WTC11 (cell line): Measurements from ENCODE around the gene INHA. TPM values are rescaled to one million over a fixed set of nuclear protein-coding genes. Genes with fewer than 3 reads are reported as not detected.
A peak's percentile ranks its signal among the peaks of the same experiment; 100 is the strongest.

Experiments used
- ATAC-seq: fragments of 200-7000 bp; cut with Tn5 transposase; 2 replicates; pipeline ENCODE4 v1.10.0; 2021; ENCODE audit warnings: mild to moderate bottlenecking, moderate library complexity
- CTCF ChIA-PET: fragments of 300-600 bp; sonication (Branson Sonifier 250); formaldehyde crosslinking; loops from one replicate; lab custom pipeline; 2021; ENCODE audit warnings: antibody characterized with exemption; lab: Charles Lee
- POLR2A ChIA-PET: fragments of 350-600 bp; sonication (Branson Sonifier 250); formaldehyde crosslinking; loops from one replicate; lab custom pipeline; 2021; ENCODE audit warnings: antibody characterized with exemption; lab: Charles Lee
- DNase-seq: peaks from one replicate; pipeline ENCODE4 v3.0.0; 2021; ENCODE audit warnings: low spot score
- H3K27ac Mint-ChIP-seq: 2 replicates; pipeline ENCODE4 v1.8.0; 2021; ENCODE audit warnings: mixed read lengths
- H3K27me3 Mint-ChIP-seq: 2 replicates; pipeline ENCODE4 v1.8.0; 2021; ENCODE audit warnings: low read depth, mild to moderate bottlenecking, moderate library complexity, mixed read lengths
- H3K36me3 Mint-ChIP-seq: 2 replicates; pipeline ENCODE4 v1.8.0; 2021; ENCODE audit warnings: mixed read lengths
- H3K4me1 Mint-ChIP-seq: 2 replicates; pipeline ENCODE4 v1.8.0; 2022; ENCODE audit warnings: mixed read lengths
- H3K4me3 Mint-ChIP-seq: 2 replicates; pipeline ENCODE4 v1.8.0; 2021; ENCODE audit warnings: mild to moderate bottlenecking, moderate library complexity, mixed read lengths
- H3K9me3 Mint-ChIP-seq: 2 replicates; pipeline ENCODE4 v1.8.0; 2021; ENCODE audit warnings: mixed read lengths
- FOXP1 ChIP-seq: sonication (generic); formaldehyde crosslinking; IDR thresholded peaks from 2 replicates; pipeline ENCODE4 v1.8.0; 2022; ENCODE audit warnings: missing genetic modification reagents, mild to moderate bottlenecking, moderate library complexity, borderline replicate concordance
- GABPB1 ChIP-seq: sonication (generic); formaldehyde crosslinking; IDR thresholded peaks from 2 replicates; pipeline ENCODE4 v1.8.1; 2023; ENCODE audit warnings: mild to moderate bottlenecking, missing genetic modification reagents
- MXD4 ChIP-seq: fragments of 250-450 bp; sonication (Bioruptor Pico); IDR thresholded peaks from 2 replicates; pipeline ENCODE4 v1.8.0; 2021; ENCODE audit warnings: mild to moderate bottlenecking, moderate library complexity, borderline replicate concordance
- OVOL2 ChIP-seq: fragments of 250-450 bp; sonication (Bioruptor Pico); IDR thresholded peaks from 2 replicates; pipeline ENCODE4 v1.9.0; 2021; ENCODE audit warnings: mild to moderate bottlenecking, borderline replicate concordance
- RORB ChIP-seq: fragments of 250-450 bp; sonication (Bioruptor Pico); IDR thresholded peaks from 2 replicates; pipeline ENCODE4 v1.9.0; 2021; ENCODE audit warnings: mild to moderate bottlenecking
- SP1 ChIP-seq: sonication (generic); formaldehyde crosslinking; conservative IDR thresholded peaks from 2 replicates; pipeline ENCODE4 v1.8.1; 2022; ENCODE audit warnings: missing genetic modification reagents
- ZNF138 ChIP-seq: sonication (generic); formaldehyde crosslinking; conservative IDR thresholded peaks from 2 replicates; pipeline ENCODE4 v1.8.1; 2022; ENCODE audit warnings: mild to moderate bottlenecking, moderate library complexity, missing genetic modification reagents
- ZNF219 ChIP-seq: sonication (generic); formaldehyde crosslinking; IDR thresholded peaks from 2 replicates; pipeline ENCODE4 v1.8.0; 2023; ENCODE audit warnings: missing genetic modification reagents, mild to moderate bottlenecking, borderline replicate concordance
- ZNF532 ChIP-seq: fragments of 250-450 bp; sonication (Bioruptor Pico); IDR thresholded peaks from 2 replicates; pipeline ENCODE4 v1.9.0; 2021; ENCODE audit warnings: mild to moderate bottlenecking, borderline replicate concordance
- total RNA-seq: library from RNA; stranded (reverse); gene quantifications from 3 replicates; pipeline ENCODE4 v1.2.3, GENCODE V29; 2021
- TF ChIP-seq, protein P1 (sequence below): sonication (generic); formaldehyde crosslinking; IDR thresholded peaks from 2 replicates; pipeline ENCODE4 v1.8.1; 2023; ENCODE audit warnings: mild to moderate bottlenecking, moderate library complexity, missing genetic modification reagents
- TF ChIP-seq, protein P2 (sequence below): fragments of 200-600 bp; IDR thresholded peaks from 2 replicates; pipeline ENCODE4 v1.8.0; 2022; ENCODE audit warnings: antibody characterized with exemption
- TF ChIP-seq, protein P3 (sequence below): sonication (generic); formaldehyde crosslinking; IDR thresholded peaks from 2 replicates; pipeline ENCODE4 v1.8.1; 2023; ENCODE audit warnings: mild to moderate bottlenecking, missing genetic modification reagents, moderate library complexity
- TF ChIP-seq, protein P4 (sequence below): fragments of 250-450 bp; sonication (Bioruptor Pico); IDR thresholded peaks from 2 replicates; pipeline ENCODE4 v1.9.0; 2021; ENCODE audit warnings: mild to moderate bottlenecking
- TF ChIP-seq, protein P5 (sequence below): fragments of 250-450 bp; sonication (Bioruptor Pico); IDR thresholded peaks from 2 replicates; pipeline ENCODE4 v1.9.0; 2021; ENCODE audit warnings: mild to moderate bottlenecking
- TF ChIP-seq, protein P6 (sequence below): sonication (generic); formaldehyde crosslinking; IDR thresholded peaks from 2 replicates; pipeline ENCODE4 v1.8.0; 2023; ENCODE audit warnings: missing genetic modification reagents, mild to moderate bottlenecking, borderline replicate concordance

The INHA gene
- total RNA-seq, 1 experiment from 2014 or later = 1.4 TPM

DNA sequence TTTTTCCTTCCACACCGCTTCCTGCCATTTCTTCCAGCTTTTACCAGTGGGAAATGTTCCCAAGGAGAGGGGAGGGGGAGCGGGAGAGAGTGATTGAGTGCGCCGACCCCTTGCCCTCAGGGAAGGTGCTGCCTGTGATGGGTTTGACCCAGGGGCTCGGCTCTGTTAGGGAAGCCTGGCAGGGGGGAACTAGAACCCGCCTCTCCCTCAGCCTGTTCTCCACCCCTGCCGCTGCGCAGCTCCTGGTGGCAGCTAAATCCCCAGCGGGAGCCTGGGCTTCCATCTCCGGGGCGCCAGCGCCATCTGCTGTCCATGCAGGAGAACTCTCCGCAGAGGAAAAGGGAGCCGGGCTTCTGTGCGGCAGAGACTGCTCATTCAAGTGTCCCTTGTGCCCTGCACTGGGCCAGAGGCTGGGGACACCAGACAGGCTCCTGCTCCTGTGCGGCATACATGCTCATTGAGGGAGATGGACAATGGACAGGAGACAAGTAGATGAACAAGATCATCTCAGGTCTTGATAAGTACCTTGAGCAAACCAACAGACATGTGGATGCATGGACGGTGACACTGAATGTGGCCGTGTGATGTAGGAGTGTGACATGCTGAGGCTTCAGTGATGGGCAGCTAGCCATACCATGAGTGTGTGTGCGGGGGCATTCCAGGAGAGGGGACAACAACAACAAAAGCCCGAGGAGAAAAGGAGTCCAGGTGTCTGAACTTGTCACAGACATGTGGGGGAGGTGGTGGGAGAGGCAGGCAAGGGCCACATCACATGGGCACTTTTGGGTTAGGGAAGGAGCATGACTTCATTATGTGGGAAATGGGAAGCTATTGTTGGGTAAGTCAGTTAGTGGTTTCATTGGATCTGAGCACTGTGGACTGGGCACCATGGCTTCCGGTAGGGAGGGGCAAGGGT, 41.8 kb upstream of the INHA start (continued):
- TF ChIP-seq, protein P1, sequence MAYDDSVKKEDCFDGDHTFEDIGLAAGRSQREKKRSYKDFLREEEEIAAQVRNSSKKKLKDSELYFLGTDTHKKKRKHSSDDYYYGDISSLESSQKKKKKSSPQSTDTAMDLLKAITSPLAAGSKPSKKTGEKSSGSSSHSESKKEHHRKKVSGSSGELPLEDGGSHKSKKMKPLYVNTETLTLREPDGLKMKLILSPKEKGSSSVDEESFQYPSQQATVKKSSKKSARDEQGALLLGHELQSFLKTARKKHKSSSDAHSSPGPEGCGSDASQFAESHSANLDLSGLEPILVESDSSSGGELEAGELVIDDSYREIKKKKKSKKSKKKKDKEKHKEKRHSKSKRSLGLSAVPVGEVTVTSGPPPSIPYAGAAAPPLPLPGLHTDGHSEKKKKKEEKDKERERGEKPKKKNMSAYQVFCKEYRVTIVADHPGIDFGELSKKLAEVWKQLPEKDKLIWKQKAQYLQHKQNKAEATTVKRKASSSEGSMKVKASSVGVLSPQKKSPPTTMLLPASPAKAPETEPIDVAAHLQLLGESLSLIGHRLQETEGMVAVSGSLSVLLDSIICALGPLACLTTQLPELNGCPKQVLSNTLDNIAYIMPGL = peak; percentile 38; the same call in 1 of the 2 replicates
- TF ChIP-seq ZNF138 = 0 out of 2 replicates have a peak, but pooled peaks have one; percentile 61
- TF ChIP-seq FOXP1 (CRISPR knock-in tag) = no peak
- TF ChIP-seq GABPB1 (CRISPR knock-in tag) = peak; percentile 49; the same call in 1 of the 2 replicates

DNA sequence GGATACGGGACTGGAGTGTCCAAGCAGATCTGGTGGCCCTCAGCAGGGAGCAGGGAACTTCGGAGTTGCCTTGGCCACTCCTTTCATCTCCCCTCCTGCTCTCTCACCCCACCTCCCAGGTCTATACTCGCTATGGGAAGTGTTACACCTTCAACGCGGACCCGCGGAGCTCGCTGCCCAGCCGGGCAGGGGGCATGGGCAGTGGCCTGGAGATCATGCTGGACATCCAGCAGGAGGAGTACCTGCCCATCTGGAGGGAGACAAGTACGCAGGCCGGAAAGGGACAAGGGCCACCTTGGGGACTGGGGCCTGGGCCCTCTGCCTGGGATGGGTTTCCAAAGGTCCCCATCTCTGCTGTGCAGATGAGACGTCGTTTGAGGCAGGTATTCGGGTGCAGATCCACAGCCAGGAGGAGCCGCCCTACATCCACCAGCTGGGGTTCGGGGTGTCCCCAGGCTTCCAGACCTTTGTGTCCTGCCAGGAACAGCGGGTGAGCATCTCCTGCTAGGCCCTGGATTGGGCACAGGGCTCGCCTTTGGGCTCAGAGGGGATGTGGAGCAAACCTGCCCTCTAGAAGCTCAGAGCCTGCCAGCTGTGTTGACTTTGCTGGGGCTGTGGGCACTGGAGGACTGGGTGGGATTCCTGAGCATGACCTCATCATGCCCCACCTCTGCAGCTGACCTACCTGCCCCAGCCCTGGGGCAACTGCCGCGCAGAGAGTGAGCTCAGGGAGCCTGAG, 40.3 kb upstream of the INHA start:
- no peak overlapping the region for H3K4me3 Mint-ChIP-seq
- no peaks in the 10 kb centered on the region for H3K36me3 Mint-ChIP-seq
- H3K27ac Mint-ChIP-seq = no peak overlapping the region
- ChIA-PET CTCF (interaction anchor here (1.1 to 41.3 kb wide), 9 partner anchors 8 to 128 kb away, joined by 3 to 2316 read pairs (median 104); partner anchors contain the start of genes ASIC4 and GMPPA), POLR2A (interaction anchor here (0.6 kb wide), 1 partner anchor 94 kb away, joined by 3 read pairs; no protein-coding TSS in a partner anchor)
- ATAC-seq (no peak), DNase-seq (no peak)
- peaks cover 43% of the 10 kb centered on the region for H3K27me3 Mint-ChIP-seq
- peaks cover 18% of the 10 kb centered on the region for H3K4me1 Mint-ChIP-seq
- TF ChIP-seq ZNF219 (CRISPR knock-in tag) (no peak), OVOL2 (CRISPR knock-in tag) (no peak), ZNF532 (CRISPR knock-in tag) (no peak), SP1 (CRISPR knock-in tag) (no peak), MXD4 (no peak), RORB (CRISPR knock-in tag) (no peak)
- TF ChIP-seq, protein P2, sequence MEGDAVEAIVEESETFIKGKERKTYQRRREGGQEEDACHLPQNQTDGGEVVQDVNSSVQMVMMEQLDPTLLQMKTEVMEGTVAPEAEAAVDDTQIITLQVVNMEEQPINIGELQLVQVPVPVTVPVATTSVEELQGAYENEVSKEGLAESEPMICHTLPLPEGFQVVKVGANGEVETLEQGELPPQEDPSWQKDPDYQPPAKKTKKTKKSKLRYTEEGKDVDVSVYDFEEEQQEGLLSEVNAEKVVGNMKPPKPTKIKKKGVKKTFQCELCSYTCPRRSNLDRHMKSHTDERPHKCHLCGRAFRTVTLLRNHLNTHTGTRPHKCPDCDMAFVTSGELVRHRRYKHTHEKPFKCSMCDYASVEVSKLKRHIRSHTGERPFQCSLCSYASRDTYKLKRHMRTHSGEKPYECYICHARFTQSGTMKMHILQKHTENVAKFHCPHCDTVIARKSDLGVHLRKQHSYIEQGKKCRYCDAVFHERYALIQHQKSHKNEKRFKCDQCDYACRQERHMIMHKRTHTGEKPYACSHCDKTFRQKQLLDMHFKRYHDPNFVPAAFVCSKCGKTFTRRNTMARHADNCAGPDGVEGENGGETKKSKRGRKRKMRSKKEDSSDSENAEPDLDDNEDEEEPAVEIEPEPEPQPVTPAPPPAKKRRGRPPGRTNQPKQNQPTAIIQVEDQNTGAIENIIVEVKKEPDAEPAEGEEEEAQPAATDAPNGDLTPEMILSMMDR = no peak
- TF ChIP-seq, protein P3, sequence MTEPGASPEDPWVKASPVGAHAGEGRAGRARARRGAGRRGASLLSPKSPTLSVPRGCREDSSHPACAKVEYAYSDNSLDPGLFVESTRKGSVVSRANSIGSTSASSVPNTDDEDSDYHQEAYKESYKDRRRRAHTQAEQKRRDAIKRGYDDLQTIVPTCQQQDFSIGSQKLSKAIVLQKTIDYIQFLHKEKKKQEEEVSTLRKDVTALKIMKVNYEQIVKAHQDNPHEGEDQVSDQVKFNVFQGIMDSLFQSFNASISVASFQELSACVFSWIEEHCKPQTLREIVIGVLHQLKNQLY (CRISPR knock-in tag) = no peak
- TF ChIP-seq, protein P4, sequence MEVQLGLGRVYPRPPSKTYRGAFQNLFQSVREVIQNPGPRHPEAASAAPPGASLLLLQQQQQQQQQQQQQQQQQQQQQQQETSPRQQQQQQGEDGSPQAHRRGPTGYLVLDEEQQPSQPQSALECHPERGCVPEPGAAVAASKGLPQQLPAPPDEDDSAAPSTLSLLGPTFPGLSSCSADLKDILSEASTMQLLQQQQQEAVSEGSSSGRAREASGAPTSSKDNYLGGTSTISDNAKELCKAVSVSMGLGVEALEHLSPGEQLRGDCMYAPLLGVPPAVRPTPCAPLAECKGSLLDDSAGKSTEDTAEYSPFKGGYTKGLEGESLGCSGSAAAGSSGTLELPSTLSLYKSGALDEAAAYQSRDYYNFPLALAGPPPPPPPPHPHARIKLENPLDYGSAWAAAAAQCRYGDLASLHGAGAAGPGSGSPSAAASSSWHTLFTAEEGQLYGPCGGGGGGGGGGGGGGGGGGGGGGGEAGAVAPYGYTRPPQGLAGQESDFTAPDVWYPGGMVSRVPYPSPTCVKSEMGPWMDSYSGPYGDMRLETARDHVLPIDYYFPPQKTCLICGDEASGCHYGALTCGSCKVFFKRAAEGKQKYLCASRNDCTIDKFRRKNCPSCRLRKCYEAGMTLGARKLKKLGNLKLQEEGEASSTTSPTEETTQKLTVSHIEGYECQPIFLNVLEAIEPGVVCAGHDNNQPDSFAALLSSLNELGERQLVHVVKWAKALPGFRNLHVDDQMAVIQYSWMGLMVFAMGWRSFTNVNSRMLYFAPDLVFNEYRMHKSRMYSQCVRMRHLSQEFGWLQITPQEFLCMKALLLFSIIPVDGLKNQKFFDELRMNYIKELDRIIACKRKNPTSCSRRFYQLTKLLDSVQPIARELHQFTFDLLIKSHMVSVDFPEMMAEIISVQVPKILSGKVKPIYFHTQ (CRISPR knock-in tag) = no peak
- TF ChIP-seq, protein P5, sequence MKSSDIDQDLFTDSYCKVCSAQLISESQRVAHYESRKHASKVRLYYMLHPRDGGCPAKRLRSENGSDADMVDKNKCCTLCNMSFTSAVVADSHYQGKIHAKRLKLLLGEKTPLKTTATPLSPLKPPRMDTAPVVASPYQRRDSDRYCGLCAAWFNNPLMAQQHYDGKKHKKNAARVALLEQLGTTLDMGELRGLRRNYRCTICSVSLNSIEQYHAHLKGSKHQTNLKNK (CRISPR knock-in tag) = no peak
- TF ChIP-seq, protein P6, sequence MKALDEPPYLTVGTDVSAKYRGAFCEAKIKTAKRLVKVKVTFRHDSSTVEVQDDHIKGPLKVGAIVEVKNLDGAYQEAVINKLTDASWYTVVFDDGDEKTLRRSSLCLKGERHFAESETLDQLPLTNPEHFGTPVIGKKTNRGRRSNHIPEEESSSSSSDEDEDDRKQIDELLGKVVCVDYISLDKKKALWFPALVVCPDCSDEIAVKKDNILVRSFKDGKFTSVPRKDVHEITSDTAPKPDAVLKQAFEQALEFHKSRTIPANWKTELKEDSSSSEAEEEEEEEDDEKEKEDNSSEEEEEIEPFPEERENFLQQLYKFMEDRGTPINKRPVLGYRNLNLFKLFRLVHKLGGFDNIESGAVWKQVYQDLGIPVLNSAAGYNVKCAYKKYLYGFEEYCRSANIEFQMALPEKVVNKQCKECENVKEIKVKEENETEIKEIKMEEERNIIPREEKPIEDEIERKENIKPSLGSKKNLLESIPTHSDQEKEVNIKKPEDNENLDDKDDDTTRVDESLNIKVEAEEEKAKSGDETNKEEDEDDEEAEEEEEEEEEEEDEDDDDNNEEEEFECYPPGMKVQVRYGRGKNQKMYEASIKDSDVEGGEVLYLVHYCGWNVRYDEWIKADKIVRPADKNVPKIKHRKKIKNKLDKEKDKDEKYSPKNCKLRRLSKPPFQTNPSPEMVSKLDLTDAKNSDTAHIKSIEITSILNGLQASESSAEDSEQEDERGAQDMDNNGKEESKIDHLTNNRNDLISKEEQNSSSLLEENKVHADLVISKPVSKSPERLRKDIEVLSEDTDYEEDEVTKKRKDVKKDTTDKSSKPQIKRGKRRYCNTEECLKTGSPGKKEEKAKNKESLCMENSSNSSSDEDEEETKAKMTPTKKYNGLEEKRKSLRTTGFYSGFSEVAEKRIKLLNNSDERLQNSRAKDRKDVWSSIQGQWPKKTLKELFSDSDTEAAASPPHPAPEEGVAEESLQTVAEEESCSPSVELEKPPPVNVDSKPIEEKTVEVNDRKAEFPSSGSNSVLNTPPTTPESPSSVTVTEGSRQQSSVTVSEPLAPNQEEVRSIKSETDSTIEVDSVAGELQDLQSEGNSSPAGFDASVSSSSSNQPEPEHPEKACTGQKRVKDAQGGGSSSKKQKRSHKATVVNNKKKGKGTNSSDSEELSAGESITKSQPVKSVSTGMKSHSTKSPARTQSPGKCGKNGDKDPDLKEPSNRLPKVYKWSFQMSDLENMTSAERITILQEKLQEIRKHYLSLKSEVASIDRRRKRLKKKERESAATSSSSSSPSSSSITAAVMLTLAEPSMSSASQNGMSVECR (CRISPR knock-in tag) = no peak
- no peaks in the 10 kb centered on the region for H3K9me3 Mint-ChIP-seq
